ENCODE results near the gene KDM5C. TPM values are rescaled to one million over a fixed set of nuclear protein-coding genes. Genes with fewer than 3 reads are reported as not detected.

The KDM5C gene
- total RNA-seq, 1 donor from 2014 or later, result 124 TPM

GRCh38 chrX:53253293-53254020 is 28.4 kb upstream of the KDM5C start:
- Mint-ChIP-seq H3K27me3 (ENCODE audit: unreplicated experiment) (peaks cover 3% of the 10 kb centered on the region), H3K36me3 (ENCODE audit: unreplicated experiment) (no peaks in the 10 kb centered on the region), H3K4me3 (ENCODE audit: unreplicated experiment) (no peak overlapping the region), H3K4me1 (ENCODE audit: low read depth, unreplicated experiment) (no peaks in the 10 kb centered on the region), H3K27ac (ENCODE audit: unreplicated experiment) (no peak overlapping the region), H3K9me3 (ENCODE audit: unreplicated experiment) (peaks cover 3% of the 10 kb centered on the region)
- TF ChIP-seq CTCF (IDR thresholded peaks at IDR 0.05; ENCODE audit: partially characterized antibody, unreplicated experiment), result no peak
- DNase-seq, result no peak

- no peak overlapping the region for H3K27ac Mint-ChIP-seq (ENCODE audit: unreplicated experiment)
- no peak for DNase-seq
- H3K36me3 Mint-ChIP-seq (ENCODE audit: unreplicated experiment), result no peaks in the 10 kb centered on the region
- no peak overlapping the region for H3K4me3 Mint-ChIP-seq (ENCODE audit: unreplicated experiment)
- H3K27me3 Mint-ChIP-seq (ENCODE audit: unreplicated experiment), result no peaks in the 10 kb centered on the region
- peaks cover 3% of the 10 kb centered on the region for H3K9me3 Mint-ChIP-seq (ENCODE audit: unreplicated experiment)
- H3K4me1 Mint-ChIP-seq (ENCODE audit: low read depth, unreplicated experiment), result no peaks in the 10 kb centered on the region
- TF ChIP-seq CTCF (IDR thresholded peaks at IDR 0.05; ENCODE audit: partially characterized antibody, unreplicated experiment), result no peak
These were observed 26.3 kb upstream of the KDM5C start for GRCh38 chrX:53251307-53251706.

- no peaks in the 10 kb centered on the region for H3K36me3 Mint-ChIP-seq (ENCODE audit: unreplicated experiment)
- H3K27ac Mint-ChIP-seq (ENCODE audit: unreplicated experiment), result no peak overlapping the region
- H3K27me3 Mint-ChIP-seq (ENCODE audit: unreplicated experiment), result no peaks in the 10 kb centered on the region
- TF ChIP-seq CTCF (IDR thresholded peaks at IDR 0.05; ENCODE audit: partially characterized antibody, unreplicated experiment), result no peak
- no peak overlapping the region for H3K4me3 Mint-ChIP-seq (ENCODE audit: unreplicated experiment)
- no peaks in the 10 kb centered on the region for H3K4me1 Mint-ChIP-seq (ENCODE audit: low read depth, unreplicated experiment)
- peaks cover 3% of the 10 kb centered on the region for H3K9me3 Mint-ChIP-seq (ENCODE audit: unreplicated experiment)
- DNase-seq, result no peak
These were observed 25.5 kb upstream of the KDM5C start for GRCh38 chrX:53250556-53250955.

- TF ChIP-seq CTCF (IDR thresholded peaks at IDR 0.05; ENCODE audit: partially characterized antibody, unreplicated experiment), result no peak
- Mint-ChIP-seq H3K4me1 (ENCODE audit: low read depth, unreplicated experiment) (no peaks in the 10 kb centered on the region), H3K27ac (ENCODE audit: unreplicated experiment) (no peak overlapping the region), H3K4me3 (ENCODE audit: unreplicated experiment) (no peak overlapping the region), H3K27me3 (ENCODE audit: unreplicated experiment) (no peaks in the 10 kb centered on the region), H3K36me3 (ENCODE audit: unreplicated experiment) (no peaks in the 10 kb centered on the region), H3K9me3 (ENCODE audit: unreplicated experiment) (peaks cover 3% of the 10 kb centered on the region)
- DNase-seq, result no peak
These were observed 24.5 kb upstream of the KDM5C start for GRCh38 chrX:53249408-53250042.

- H3K27me3 Mint-ChIP-seq (ENCODE audit: unreplicated experiment), result no peaks in the 10 kb centered on the region
- DNase-seq, result no peak
- H3K9me3 Mint-ChIP-seq (ENCODE audit: unreplicated experiment), result peaks cover 3% of the 10 kb centered on the region
- no peaks in the 10 kb centered on the region for H3K36me3 Mint-ChIP-seq (ENCODE audit: unreplicated experiment)
- TF ChIP-seq CTCF (IDR thresholded peaks at IDR 0.05; ENCODE audit: partially characterized antibody, unreplicated experiment), result no peak
- no peak overlapping the region for H3K4me3 Mint-ChIP-seq (ENCODE audit: unreplicated experiment)
- no peaks in the 10 kb centered on the region for H3K4me1 Mint-ChIP-seq (ENCODE audit: low read depth, unreplicated experiment)
- H3K27ac Mint-ChIP-seq (ENCODE audit: unreplicated experiment), result no peak overlapping the region
These were observed 22.9 kb upstream of the KDM5C start for GRCh38 chrX:53247928-53248327.

Data from glutamatergic neuron (in vitro differentiated cells).